ENCODE results near the gene ZNF333.
"Not testable (repeated sequence)": the region's sequence is repeated elsewhere in the genome, so short reads cannot be mapped to it uniquely, and the experiment has no call there.

Gene ZNF333

GRCh38 chr19:14699641-14700040 lies 9.8 kb downstream of the ZNF333 start:
- no peak for DNase-seq (ENCODE audit: low read depth in 2 of 2)

- DNase-seq (ENCODE audit: low read depth in 2 of 2): no peak
Observed at GRCh38 chr19:14700711-14701375, 11.0 kb downstream of the ZNF333 start.

- DNase-seq (ENCODE audit: low read depth in 2 of 2): no peak
Observed at GRCh38 chr19:14703833-14704232, 14.0 kb downstream of the ZNF333 start.

GRCh38 chr19:14704450-14704849 lies 14.6 kb downstream of the ZNF333 start:
- no peak for DNase-seq (ENCODE audit: low read depth in 2 of 2)

- no peak for DNase-seq (ENCODE audit: low read depth in 2 of 2)
Observed at GRCh38 chr19:14715841-14716240, 26.0 kb downstream of the ZNF333 start.

GRCh38 chr19:14718522-14719116 lies 28.8 kb downstream of the ZNF333 start:
- DNase-seq (ENCODE audit: low read depth in 2 of 2): no peak

- DNase-seq (ENCODE audit: low read depth in 2 of 2): no peak
Observed at GRCh38 chr19:14719162-14719561, 29.3 kb downstream of the ZNF333 start.

- no peak for DNase-seq (ENCODE audit: low read depth in 2 of 2)
Observed at GRCh38 chr19:14722127-14722526, 32.3 kb downstream of the ZNF333 start.

- DNase-seq (ENCODE audit: low read depth in 2 of 2): no peak
Observed at GRCh38 chr19:14728595-14728994, 38.7 kb downstream of the ZNF333 start.

- DNase-seq (ENCODE audit: low read depth in 2 of 2): no peak
Observed at GRCh38 chr19:14731200-14731599, 41.4 kb downstream of the ZNF333 start.

- no peak for DNase-seq (ENCODE audit: low read depth in 2 of 2)
Observed at GRCh38 chr19:14732510-14732909, 42.7 kb downstream of the ZNF333 start.

GRCh38 chr19:14733574-14733973 lies 43.7 kb downstream of the ZNF333 start:
- DNase-seq (ENCODE audit: low read depth in 2 of 2): no peak

- DNase-seq (ENCODE audit: low read depth in 2 of 2): no peak
Observed at GRCh38 chr19:14735915-14736314, 46.1 kb downstream of the ZNF333 start.

- no peak for DNase-seq (ENCODE audit: low read depth in 2 of 2)
Observed at GRCh38 chr19:14746886-14747285, 57.0 kb downstream of the ZNF333 start.

- no peak for DNase-seq (ENCODE audit: low read depth in 2 of 2)
Observed at GRCh38 chr19:14748601-14749000, 58.8 kb downstream of the ZNF333 start.

GRCh38 chr19:14758816-14759215 lies 69.0 kb downstream of the ZNF333 start:
- DNase-seq (ENCODE audit: low read depth in 2 of 2): no peak

- DNase-seq (ENCODE audit: low read depth in 2 of 2): no peak
Observed at GRCh38 chr19:14761607-14762006, 71.8 kb downstream of the ZNF333 start.

GRCh38 chr19:14762111-14762510 lies 72.3 kb downstream of the ZNF333 start:
- no peak for DNase-seq (ENCODE audit: low read depth in 2 of 2)

- DNase-seq (ENCODE audit: low read depth in 2 of 2): no peak
Observed at GRCh38 chr19:14763497-14764145, 73.8 kb downstream of the ZNF333 start.

GRCh38 chr19:14764401-14764800 lies 74.6 kb downstream of the ZNF333 start:
- no peak for DNase-seq (ENCODE audit: low read depth in 2 of 2)

GRCh38 chr19:14765403-14765802 lies 75.6 kb downstream of the ZNF333 start:
- not testable (repeated sequence) for DNase-seq (ENCODE audit: low read depth in 2 of 2)

- DNase-seq (ENCODE audit: low read depth in 2 of 2): not testable (repeated sequence)
Observed at GRCh38 chr19:14765841-14766240, 76.0 kb downstream of the ZNF333 start.

- no peak for DNase-seq (ENCODE audit: low read depth in 2 of 2)
Observed at GRCh38 chr19:14767466-14767971, 77.7 kb downstream of the ZNF333 start.

All from stimulated activated CD4-positive, alpha-beta T cell treated with anti-CD3 and anti-CD28 coated beads, Interleukin-1b, Interleukin-23, amount 100 ng/mL, for 4 hours (primary cell).